Measurements from ENCODE around the gene TASP1. TPM values are rescaled to one million over a fixed set of nuclear protein-coding genes. Genes with fewer than 3 reads are reported as not detected.
A peak's percentile ranks its signal among the peaks of the same experiment; 100 is the strongest.

TASP1 gene
- total RNA-seq, 4 donors from 2014 or later, result 11.6 to 15.7 (median 13.0) TPM

DNA sequence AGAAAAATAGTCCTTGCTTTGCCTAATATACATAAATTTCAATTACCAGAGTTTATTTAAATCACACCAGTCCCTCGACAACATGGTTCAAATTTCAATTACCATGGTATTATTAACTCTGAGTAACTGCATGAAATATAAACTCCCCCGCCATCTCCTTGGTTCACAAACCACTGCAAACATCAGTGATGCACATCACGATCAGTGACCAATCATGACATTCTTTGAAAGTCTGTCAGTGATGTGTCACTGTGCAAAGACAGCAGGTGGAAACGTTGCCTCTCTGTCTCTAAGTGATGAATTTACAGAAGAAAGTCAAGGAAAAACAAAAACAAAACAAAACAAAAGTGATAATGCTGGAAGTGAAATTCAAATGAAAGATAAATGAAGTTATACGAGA, 86.7 kb downstream of the TASP1 start:
- WGBS, result 85% methylated on average over 5 of the region's 5 CpGs
- no peak for TF ChIP-seq POLR2A (IDR thresholded peaks at IDR 0.05; ENCODE audit: low read depth)
- TF ChIP-seq EP300 (IDR thresholded peaks at IDR 0.05), result no peak
- no peak for TF ChIP-seq POLR2AphosphoS5 (IDR thresholded peaks at IDR 0.05)
- no peaks in the 10 kb centered on the region for H3K36me3 ChIP-seq
- no peak overlapping the region for H3K4me3 ChIP-seq
- H3K27me3 ChIP-seq, result no peaks in the 10 kb centered on the region
- intact Hi-C loops (cut with DNase I), result loop anchor here (10.0 kb wide), 1 partner anchor 223 kb away; no protein-coding TSS in a partner anchor
- no peaks in the 10 kb centered on the region for H3K9me3 ChIP-seq
- no peak for DNase-seq (ENCODE audit: extremely low spot score)
- no peak overlapping the region for H3K27ac ChIP-seq (replicated peaks in 1 of 4)
- peaks cover 0 to 15% (median 10%) of the 10 kb centered on the region in 4 donors for H3K4me1 ChIP-seq

DNA sequence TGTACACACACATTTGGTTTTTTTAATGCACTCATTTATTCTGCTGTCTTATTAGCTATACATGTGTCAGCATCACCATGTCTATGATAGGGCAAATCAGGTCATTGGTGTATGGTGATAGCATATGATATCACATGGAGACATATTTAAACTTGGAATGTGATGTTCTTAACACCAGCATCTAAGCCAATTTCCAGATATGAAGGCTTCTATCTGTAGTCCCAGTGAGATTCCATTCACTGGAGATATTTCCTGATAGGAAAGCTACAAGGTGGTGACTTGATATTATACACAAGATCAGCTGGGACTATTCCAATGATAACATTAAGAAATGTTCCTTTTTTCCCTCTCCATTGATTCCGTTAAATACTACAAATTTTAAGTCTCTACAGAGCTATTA, 89.3 kb downstream of the TASP1 start:
- WGBS, result 100% methylated on average over 1 of the region's 1 CpG
- peaks cover 0 to 16% (median 8%) of the 10 kb centered on the region in 4 donors for H3K4me1 ChIP-seq
- intact Hi-C loops (cut with DNase I), result loop anchor here (5.0 to 10.0 kb wide), 2 partner anchors 95 to 432 kb away; no protein-coding TSS in a partner anchor
- DNase-seq (ENCODE audit: extremely low spot score), result no peak
- no peaks in the 10 kb centered on the region for H3K36me3 ChIP-seq
- H3K27me3 ChIP-seq, result no peaks in the 10 kb centered on the region
- no peaks in the 10 kb centered on the region for H3K9me3 ChIP-seq
- no peak overlapping the region for H3K27ac ChIP-seq (replicated peaks in 1 of 4)
- H3K4me3 ChIP-seq, result no peak overlapping the region
- TF ChIP-seq POLR2AphosphoS5 (IDR thresholded peaks at IDR 0.05) (no peak), EP300 (IDR thresholded peaks at IDR 0.05) (no peak), POLR2A (IDR thresholded peaks at IDR 0.05; ENCODE audit: low read depth) (no peak)
- TF ChIP-seq, protein P1, sequence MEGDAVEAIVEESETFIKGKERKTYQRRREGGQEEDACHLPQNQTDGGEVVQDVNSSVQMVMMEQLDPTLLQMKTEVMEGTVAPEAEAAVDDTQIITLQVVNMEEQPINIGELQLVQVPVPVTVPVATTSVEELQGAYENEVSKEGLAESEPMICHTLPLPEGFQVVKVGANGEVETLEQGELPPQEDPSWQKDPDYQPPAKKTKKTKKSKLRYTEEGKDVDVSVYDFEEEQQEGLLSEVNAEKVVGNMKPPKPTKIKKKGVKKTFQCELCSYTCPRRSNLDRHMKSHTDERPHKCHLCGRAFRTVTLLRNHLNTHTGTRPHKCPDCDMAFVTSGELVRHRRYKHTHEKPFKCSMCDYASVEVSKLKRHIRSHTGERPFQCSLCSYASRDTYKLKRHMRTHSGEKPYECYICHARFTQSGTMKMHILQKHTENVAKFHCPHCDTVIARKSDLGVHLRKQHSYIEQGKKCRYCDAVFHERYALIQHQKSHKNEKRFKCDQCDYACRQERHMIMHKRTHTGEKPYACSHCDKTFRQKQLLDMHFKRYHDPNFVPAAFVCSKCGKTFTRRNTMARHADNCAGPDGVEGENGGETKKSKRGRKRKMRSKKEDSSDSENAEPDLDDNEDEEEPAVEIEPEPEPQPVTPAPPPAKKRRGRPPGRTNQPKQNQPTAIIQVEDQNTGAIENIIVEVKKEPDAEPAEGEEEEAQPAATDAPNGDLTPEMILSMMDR (IDR thresholded peaks at IDR 0.05), result no peak

DNA sequence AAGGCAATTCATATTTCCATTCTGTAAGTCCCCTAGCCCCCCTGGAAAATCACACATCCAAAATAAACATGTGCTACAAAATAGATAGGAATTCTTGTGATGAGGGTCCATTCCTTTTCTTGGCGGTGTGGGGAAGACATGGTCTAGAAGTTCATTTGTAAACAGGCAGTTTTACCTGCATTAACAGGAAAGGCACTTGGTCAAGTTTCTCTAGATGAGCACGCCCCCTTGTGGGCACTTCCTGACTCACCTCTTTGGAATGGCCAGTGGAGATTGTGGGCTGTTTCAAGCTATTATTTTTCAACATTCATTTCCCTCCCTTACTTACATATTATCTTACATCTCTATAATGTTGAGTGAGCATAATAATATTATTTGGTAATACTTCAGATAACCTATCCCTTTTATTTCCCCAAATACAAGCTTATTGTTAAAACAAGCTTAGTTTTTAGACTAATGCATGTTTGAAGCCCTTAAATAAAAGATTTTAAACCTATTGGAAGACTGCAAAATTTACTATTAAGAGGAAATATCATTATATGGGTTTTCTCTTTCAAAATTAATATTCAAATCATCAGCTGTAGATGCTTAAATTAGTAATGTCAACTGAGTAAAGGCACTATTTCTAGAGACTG, 92.1 kb downstream of the TASP1 start:
- 3% methylated on average over 2 of the region's 2 CpGs for WGBS
- peak; percentile 94 for DNase-seq (ENCODE audit: extremely low spot score)
- Histone ChIP-seq H3K9me3 (no peaks in the 10 kb centered on the region), H3K27ac (replicated peaks in 1 of 4) (no peak overlapping the region), H3K4me3 (no peak overlapping the region), H3K4me1 (peaks cover 0 to 8% (median 3%) of the 10 kb centered on the region in 4 donors), H3K36me3 (no peaks in the 10 kb centered on the region), H3K27me3 (no peaks in the 10 kb centered on the region)
- TF ChIP-seq POLR2A (IDR thresholded peaks at IDR 0.05; ENCODE audit: low read depth) (no peak), POLR2AphosphoS5 (IDR thresholded peaks at IDR 0.05) (peak in 1 of 2 donors; percentile 21), EP300 (IDR thresholded peaks at IDR 0.05) (no peak)
- TF ChIP-seq, protein P1 (IDR thresholded peaks at IDR 0.05), result peak; percentile 79 to 87 (median 82)
- intact Hi-C loops (cut with DNase I), result loop anchor here (2.0 to 10.0 kb wide), 3 partner anchors 92 to 429 kb away; no protein-coding TSS in a partner anchor

DNA sequence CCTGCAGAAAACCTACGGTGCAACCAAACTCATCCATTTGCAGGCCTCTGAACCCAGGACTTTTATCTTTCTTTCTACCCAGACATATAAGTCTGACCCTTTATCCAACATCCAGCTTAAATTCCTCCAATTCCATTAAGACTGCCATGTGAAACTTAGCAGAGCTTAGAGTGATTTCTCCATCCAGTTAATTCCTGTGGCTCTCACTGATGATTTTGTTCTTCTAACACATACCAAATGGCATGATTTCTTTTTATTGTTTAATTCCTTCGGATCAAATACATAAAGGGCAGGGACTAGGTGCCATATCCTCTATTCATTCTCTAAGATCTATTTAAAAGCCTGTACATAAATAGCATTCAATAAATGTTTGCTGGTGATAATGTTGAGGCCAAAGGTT, 92.9 kb downstream of the TASP1 start:
- H3K4me1 ChIP-seq, result peaks cover 0 to 8% (median 3%) of the 10 kb centered on the region in 4 donors
- no peak for DNase-seq (ENCODE audit: extremely low spot score)
- no peaks in the 10 kb centered on the region for H3K27me3 ChIP-seq
- H3K36me3 ChIP-seq, result no peaks in the 10 kb centered on the region
- no peaks in the 10 kb centered on the region for H3K9me3 ChIP-seq
- 79% methylated on average over 2 of the region's 2 CpGs for WGBS
- H3K4me3 ChIP-seq, result no peak overlapping the region
- TF ChIP-seq, protein P1 (IDR thresholded peaks at IDR 0.05), result no peak
- no peak for TF ChIP-seq POLR2AphosphoS5 (IDR thresholded peaks at IDR 0.05)
- TF ChIP-seq POLR2A (IDR thresholded peaks at IDR 0.05; ENCODE audit: low read depth), result no peak
- TF ChIP-seq EP300 (IDR thresholded peaks at IDR 0.05), result no peak
- no peak overlapping the region for H3K27ac ChIP-seq (replicated peaks in 1 of 4)
- intact Hi-C loops (cut with DNase I), result loop anchor here (2.0 to 10.0 kb wide), 3 partner anchors 91 to 428 kb away; no protein-coding TSS in a partner anchor

DNA sequence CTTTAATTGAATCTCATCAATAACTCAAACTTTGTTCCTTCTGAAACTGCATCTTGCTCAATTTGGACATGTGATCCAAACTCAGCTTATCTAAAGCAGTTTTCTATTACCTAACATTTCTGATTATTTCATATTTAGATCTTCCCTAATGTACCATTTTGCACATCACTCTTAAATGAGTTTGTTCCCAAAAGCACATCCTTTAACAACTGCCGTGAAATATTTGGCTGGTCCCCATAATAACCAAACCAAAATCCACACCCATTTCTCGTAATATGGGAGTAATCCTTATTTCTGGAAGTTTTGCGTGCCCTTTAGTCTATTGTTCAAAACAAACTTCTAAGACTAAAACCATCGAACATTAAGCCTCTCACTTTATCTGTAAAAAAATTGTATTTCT, 94.9 kb downstream of the TASP1 start:
- no peak overlapping the region for H3K27ac ChIP-seq (replicated peaks in 1 of 4)
- 80% methylated on average over 4 of the region's 4 CpGs for WGBS
- TF ChIP-seq POLR2AphosphoS5 (IDR thresholded peaks at IDR 0.05) (no peak), POLR2A (IDR thresholded peaks at IDR 0.05; ENCODE audit: low read depth) (no peak), EP300 (IDR thresholded peaks at IDR 0.05) (no peak)
- TF ChIP-seq, protein P1 (IDR thresholded peaks at IDR 0.05), result no peak
- H3K9me3 ChIP-seq, result no peaks in the 10 kb centered on the region
- peaks cover 0 to 8% (median 3%) of the 10 kb centered on the region in 4 donors for H3K4me1 ChIP-seq
- no peaks in the 10 kb centered on the region for H3K36me3 ChIP-seq
- no peak overlapping the region for H3K4me3 ChIP-seq
- DNase-seq (ENCODE audit: extremely low spot score), result no peak
- intact Hi-C loops (cut with DNase I), result loop anchor here (10.0 kb wide), 1 partner anchor 89 kb away; no protein-coding TSS in a partner anchor
- H3K27me3 ChIP-seq, result no peaks in the 10 kb centered on the region

Data from esophagus muscularis mucosa (tissue), 4 donors.